NCI-H146 treated with DMSO at 0.1 percent for 48 hours (cell line): Measurements from ENCODE around the gene STRN4.

Source experiments
- DNase-seq: peaks from one replicate; lab custom pipeline; 2025; ENCODE audit not compliant: unreplicated experiment; lab: John Stamatoyannopoulos, UW

The STRN4 gene

DNA sequence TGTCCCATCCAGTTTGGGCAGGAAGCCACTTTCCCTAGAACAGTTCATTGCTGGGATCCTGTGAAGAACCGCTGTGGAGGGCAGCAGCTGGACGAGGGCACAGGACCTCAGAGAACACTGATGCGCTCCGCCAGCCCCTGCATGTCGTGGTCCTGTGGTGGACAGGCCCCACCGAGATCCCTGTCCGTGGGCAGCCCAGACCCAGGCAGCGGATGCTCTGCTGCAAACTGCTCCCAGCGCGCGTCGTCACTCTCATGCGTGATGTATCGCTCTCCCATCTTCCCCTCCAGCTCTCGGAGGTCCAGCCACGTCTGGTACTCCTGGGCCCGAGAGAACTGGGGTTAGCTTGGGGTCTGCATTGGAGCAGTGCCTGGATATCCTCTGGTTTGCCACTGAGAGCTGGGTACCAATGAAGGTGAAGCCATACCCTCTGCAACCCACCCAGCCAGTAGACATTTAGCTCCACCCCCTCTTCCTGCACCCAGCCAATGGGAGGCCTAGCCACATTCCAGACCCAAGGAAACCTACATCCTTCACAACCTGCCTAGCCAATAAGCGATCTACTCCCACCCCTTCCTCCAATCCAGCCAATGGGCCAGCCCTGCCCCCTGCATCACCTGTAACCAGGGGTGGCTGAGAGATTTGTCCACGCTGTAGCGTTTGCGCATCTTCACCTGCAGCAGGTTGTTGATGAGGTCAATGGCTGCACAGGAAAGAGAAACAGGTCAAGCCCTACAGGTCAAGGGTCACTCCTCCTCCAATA lies 71.7 kb downstream of the STRN4 start:
- DNase-seq, result no peak

DNA sequence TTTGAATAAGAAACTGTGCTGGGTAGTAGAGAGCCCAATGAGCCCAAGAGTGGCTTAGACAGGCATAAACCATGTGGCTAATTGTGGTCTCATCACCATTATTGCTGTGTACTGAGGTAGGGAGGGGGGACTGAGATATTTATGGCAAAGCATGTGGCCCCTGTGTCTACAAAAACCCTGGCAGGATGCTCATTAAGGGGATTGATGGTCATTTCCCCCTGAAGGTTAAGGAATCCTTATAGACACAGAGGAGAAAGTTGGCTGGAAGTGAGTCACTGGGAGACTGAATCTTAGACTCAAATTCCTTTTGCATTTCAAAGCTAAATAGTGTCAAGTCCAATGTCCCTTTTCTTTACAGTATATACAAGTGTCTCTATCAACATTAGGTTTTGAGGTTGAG lies 75.4 kb downstream of the STRN4 start:
- no peak for DNase-seq
